K562 (cell line): ENCODE results near the gene PSMD8. TPM values are rescaled to one million over a fixed set of nuclear protein-coding genes. Genes with fewer than 3 reads are reported as not detected.
A peak's percentile ranks its signal among the peaks of the same experiment; 100 is the strongest.

Source experiments
- ETV5 ChIP-seq: sonication (generic); formaldehyde crosslinking; IDR thresholded peaks from 2 replicates; pipeline ENCODE4 v1.4.0; 2020; ENCODE audit warnings: low read depth, mild to moderate bottlenecking, missing genetic modification reagents
- GABPB1 ChIP-seq: sonication (generic); formaldehyde crosslinking; IDR thresholded peaks from 2 replicates; pipeline ENCODE4 v1.8.0; 2022; ENCODE audit warnings: mild to moderate bottlenecking, missing genetic modification reagents
- HDAC2 ChIP-seq: fragments of 450-650 bp; IDR thresholded peaks from 2 replicates; pipeline ENCODE4 v1.6.1; 2016; ENCODE audit warnings: mild to moderate bottlenecking
- HLTF ChIP-seq: fragments of 450-650 bp; IDR thresholded peaks from 2 replicates; pipeline ENCODE4 v1.6.1; 2016
- IFI16 ChIP-seq: fragments of 250-450 bp; sonication (Bioruptor Pico); IDR thresholded peaks from 2 replicates; pipeline ENCODE4 v2.1.2; 2022; ENCODE audit warnings: mild to moderate bottlenecking, inconsistent platforms
- PHF8 ChIP-seq: fragments of 200-600 bp; sonication (generic); IDR thresholded peaks from 2 replicates; pipeline ENCODE4 v1.6.1; 2012; ENCODE audit warnings: mixed run types, mild to moderate bottlenecking, inconsistent platforms, low read length, moderate library complexity, borderline replicate concordance
- RBFOX2 ChIP-seq: fragments of 200-400 bp; formaldehyde crosslinking; IDR thresholded peaks from 2 replicates; pipeline ENCODE4 v1.6.1; 2017; ENCODE audit warnings: low read depth, mild to moderate bottlenecking, low read length, moderate library complexity
- RBM17 ChIP-seq: fragments of 200-400 bp; formaldehyde crosslinking; IDR thresholded peaks from 2 replicates; pipeline ENCODE4 v1.6.1; 2017; ENCODE audit warnings: low read depth, mild to moderate bottlenecking, low read length, borderline replicate concordance
- RFX1 ChIP-seq: fragments of 450-650 bp; IDR thresholded peaks from 2 replicates; pipeline ENCODE4 v1.6.1; 2016; ENCODE audit warnings: mild to moderate bottlenecking, moderate library complexity
- SP1 ChIP-seq: sonication (generic); formaldehyde crosslinking; IDR thresholded peaks from 2 replicates; pipeline ENCODE4 v1.8.1; 2022; ENCODE audit warnings: mild to moderate bottlenecking, missing genetic modification reagents
- SPI1 ChIP-seq: IDR thresholded peaks from 2 replicates; pipeline ENCODE4 v1.6.1; 2011; ENCODE audit warnings: low read depth, low read length, control low read depth, borderline replicate concordance
- SRSF3 ChIP-seq: fragments of 200-400 bp; formaldehyde crosslinking; IDR thresholded peaks from 2 replicates; pipeline ENCODE4 v1.6.1; 2016; ENCODE audit warnings: mild to moderate bottlenecking, low read length, moderate library complexity; ENCODE audit not compliant: insufficient read depth
- TAF1 ChIP-seq: IDR thresholded peaks from 2 replicates; pipeline ENCODE4 v1.6.1; 2011; ENCODE audit warnings: mild to moderate bottlenecking, low read length, moderate library complexity; ENCODE audit not compliant: insufficient read depth, control insufficient read depth, severe bottlenecking; ENCODE audit errors: extremely low read depth
- TBP ChIP-seq: optimal IDR thresholded peaks from 2 replicates; pipeline ENCODE3; 2011; ENCODE audit warnings: low read depth, low read length, improper control_type of control experiment
- TCF15 ChIP-seq: fragments of 250-450 bp; sonication (Bioruptor Pico); IDR thresholded peaks from 2 replicates; pipeline ENCODE4 v1.8.0; 2022; ENCODE audit warnings: moderate library complexity, mild to moderate bottlenecking, inconsistent platforms
- TEAD2 ChIP-seq: fragments of 450-650 bp; IDR thresholded peaks from 2 replicates; pipeline ENCODE4 v1.6.1; 2016; ENCODE audit warnings: missing genetic modification characterization, control low read depth, missing compliant biosample characterization
- TEAD4 ChIP-seq, 2 experiments: sonication (generic) in 1 of 2; formaldehyde crosslinking in 1 of 2; IDR thresholded peaks; 2 replicates each; pipeline versions ENCODE4 v1.6.1 to v1.8.0; 2012 to 2022; ENCODE audit warnings: borderline replicate concordance in 1 of 2, inconsistent platforms in 1 of 2, low read length in 1 of 2, mild to moderate bottlenecking in 1 of 2, missing genetic modification reagents in 1 of 2
- ZNF140 ChIP-seq: fragments of 250-450 bp; sonication (Bioruptor Pico); IDR thresholded peaks from 2 replicates; pipeline ENCODE4 v1.8.0; 2021; ENCODE audit warnings: moderate library complexity, mild to moderate bottlenecking, inconsistent platforms
- polyA plus RNA-seq, 8 experiments: library from polyadenylated mRNA; depleted of rRNA in 4 of 8; stranded (reverse) in 5 of 8; unstranded in 3 of 8; fragments of >200 nt; fragmentation: Nextera tagmentation in 2 of 8; fragmentation: Illumina TruSeq in 1 of 8; extraction: Ambion mirVana in 2 of 8; extraction: Trizol in 1 of 8; gene quantifications; 2 replicates each; pipeline versions ENCODE4 v1.2.1 to v1.2.3, GENCODE V29; 2011 to 2014; ENCODE audit warnings: inconsistent platforms in 1 of 8, missing spikeins in 1 of 8
- total RNA-seq, 7 experiments: library from RNA; depleted of rRNA in 6 of 7; stranded (reverse); fragments of >200 nt in 6 of 7; fragmentation: Illumina TruSeq in 2 of 7; extraction: Trizol in 2 of 7; gene quantifications; 2 replicates each; pipeline versions ENCODE4 v1.2.1 to v1.2.3, GENCODE V29; 2011 to 2021; ENCODE audit warnings: low replicate concordance in 1 of 7
- TF ChIP-seq, protein P1 (sequence below), 2 experiments: fragments of 450-650 bp; formaldehyde crosslinking in 1 of 2; IDR thresholded peaks; 2 replicates each; pipeline versions ENCODE4 v1.4.0 to v1.6.1; 2014 to 2020; ENCODE audit warnings: mild to moderate bottlenecking in 2 of 2, borderline replicate concordance in 1 of 2, low read depth in 1 of 2

PSMD8 gene
- total and polyA plus RNA-seq, 9 of the 15 experiments (the other 6 are each of a cell fraction or from before 2014, with no cell fraction given) = 130 to 583 (median 315) TPM

DNA sequence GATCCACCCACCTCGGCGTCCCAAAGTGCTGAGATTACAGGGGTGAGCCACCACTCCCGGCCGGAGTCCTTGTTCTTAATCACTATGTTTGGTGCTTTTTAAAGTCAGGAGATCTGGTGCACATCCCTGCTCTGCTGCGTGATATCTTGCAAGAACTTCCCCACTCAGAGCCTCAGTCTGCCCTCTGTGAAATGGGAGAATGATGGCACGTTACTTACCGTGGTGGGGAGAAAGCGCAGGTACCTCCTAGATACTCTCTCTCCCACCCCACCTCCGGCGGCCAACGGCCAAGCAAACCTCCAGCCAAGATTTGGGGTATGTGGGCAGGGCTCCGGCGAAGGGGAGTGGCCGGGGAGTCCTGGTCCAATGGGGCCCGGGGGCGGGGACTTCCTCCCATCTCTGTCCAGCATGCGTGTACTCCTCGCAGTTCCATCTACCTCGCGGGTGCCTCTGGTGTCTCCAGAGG is 58.9 kb downstream of the PSMD8 start, which contains the start of gene RYR1 (continued):
- TF ChIP-seq ZNF140 (CRISPR knock-in tag) (no peak), SP1 (CRISPR knock-in tag) (peak; percentile 69), RBFOX2 (peak; percentile 53), HDAC2 (peak; percentile 91; the same call in 1 of the 2 replicates), RFX1 (no peak), TEAD4 (IDR thresholded peaks at IDR 0.05; ENCODE audit: low read length) (0 out of 2 replicates have a peak, but pooled peaks have one; percentile 5), TEAD4 (CRISPR knock-in tag; IDR thresholded peaks at IDR 0.05; ENCODE audit: borderline replicate concordance) (no peak), RBM17 (no peak), TBP (no peak), ETV5 (CRISPR knock-in tag) (no peak), HLTF (0 out of 2 replicates have a peak, but pooled peaks have one; percentile 32), TAF1 (peak; percentile 33), IFI16 (CRISPR knock-in tag) (no peak), TCF15 (CRISPR knock-in tag) (no peak), TEAD2 (no peak), SRSF3 (no peak), PHF8 (no peak; the same call in 1 of the 2 replicates), GABPB1 (CRISPR knock-in tag) (0 out of 2 replicates have a peak, but pooled peaks have one; percentile 28), SPI1 (peak; percentile 86)
- TF ChIP-seq, protein P1, sequence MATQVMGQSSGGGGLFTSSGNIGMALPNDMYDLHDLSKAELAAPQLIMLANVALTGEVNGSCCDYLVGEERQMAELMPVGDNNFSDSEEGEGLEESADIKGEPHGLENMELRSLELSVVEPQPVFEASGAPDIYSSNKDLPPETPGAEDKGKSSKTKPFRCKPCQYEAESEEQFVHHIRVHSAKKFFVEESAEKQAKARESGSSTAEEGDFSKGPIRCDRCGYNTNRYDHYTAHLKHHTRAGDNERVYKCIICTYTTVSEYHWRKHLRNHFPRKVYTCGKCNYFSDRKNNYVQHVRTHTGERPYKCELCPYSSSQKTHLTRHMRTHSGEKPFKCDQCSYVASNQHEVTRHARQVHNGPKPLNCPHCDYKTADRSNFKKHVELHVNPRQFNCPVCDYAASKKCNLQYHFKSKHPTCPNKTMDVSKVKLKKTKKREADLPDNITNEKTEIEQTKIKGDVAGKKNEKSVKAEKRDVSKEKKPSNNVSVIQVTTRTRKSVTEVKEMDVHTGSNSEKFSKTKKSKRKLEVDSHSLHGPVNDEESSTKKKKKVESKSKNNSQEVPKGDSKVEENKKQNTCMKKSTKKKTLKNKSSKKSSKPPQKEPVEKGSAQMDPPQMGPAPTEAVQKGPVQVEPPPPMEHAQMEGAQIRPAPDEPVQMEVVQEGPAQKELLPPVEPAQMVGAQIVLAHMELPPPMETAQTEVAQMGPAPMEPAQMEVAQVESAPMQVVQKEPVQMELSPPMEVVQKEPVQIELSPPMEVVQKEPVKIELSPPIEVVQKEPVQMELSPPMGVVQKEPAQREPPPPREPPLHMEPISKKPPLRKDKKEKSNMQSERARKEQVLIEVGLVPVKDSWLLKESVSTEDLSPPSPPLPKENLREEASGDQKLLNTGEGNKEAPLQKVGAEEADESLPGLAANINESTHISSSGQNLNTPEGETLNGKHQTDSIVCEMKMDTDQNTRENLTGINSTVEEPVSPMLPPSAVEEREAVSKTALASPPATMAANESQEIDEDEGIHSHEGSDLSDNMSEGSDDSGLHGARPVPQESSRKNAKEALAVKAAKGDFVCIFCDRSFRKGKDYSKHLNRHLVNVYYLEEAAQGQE (IDR thresholded peaks at IDR 0.05; ENCODE audit: borderline replicate concordance) = peak; percentile 71
- TF ChIP-seq, protein P1 (CRISPR knock-in tag; IDR thresholded peaks at IDR 0.05; ENCODE audit: low read depth) = no peak
